ENCODE measurements around the gene RPL29. TPM values are rescaled to one million over a fixed set of nuclear protein-coding genes. Genes with fewer than 3 reads are reported as not detected.
A peak's percentile ranks its signal among the peaks of the same experiment; 100 is the strongest.

Gene RPL29
- total RNA-seq, 1 experiment from 2014 or later: 2,228 TPM

DNA sequence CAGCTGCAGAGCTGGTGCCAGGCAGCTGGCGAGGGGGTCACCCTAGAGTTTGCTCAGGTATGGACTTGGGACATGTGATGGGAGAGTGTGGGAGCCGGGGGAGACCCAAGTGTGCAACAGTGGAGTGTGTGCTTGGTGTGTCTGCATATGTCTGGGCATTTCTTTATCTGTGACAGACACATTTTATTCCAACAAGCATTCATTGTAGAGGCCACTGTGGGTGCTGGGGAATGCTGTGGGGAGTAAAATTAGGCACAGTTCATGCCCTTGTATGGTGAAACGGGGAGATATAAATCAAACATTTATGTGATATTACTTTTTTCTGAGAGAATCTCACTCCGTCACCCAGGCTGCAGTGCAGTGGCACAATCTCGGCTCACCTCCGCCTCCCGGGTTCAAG, 8.1 kb downstream of the RPL29 start:
- in situ Hi-C loops (cut with HindIII; ENCODE audit: low sequenced_read_pairs): no loop called here

DNA sequence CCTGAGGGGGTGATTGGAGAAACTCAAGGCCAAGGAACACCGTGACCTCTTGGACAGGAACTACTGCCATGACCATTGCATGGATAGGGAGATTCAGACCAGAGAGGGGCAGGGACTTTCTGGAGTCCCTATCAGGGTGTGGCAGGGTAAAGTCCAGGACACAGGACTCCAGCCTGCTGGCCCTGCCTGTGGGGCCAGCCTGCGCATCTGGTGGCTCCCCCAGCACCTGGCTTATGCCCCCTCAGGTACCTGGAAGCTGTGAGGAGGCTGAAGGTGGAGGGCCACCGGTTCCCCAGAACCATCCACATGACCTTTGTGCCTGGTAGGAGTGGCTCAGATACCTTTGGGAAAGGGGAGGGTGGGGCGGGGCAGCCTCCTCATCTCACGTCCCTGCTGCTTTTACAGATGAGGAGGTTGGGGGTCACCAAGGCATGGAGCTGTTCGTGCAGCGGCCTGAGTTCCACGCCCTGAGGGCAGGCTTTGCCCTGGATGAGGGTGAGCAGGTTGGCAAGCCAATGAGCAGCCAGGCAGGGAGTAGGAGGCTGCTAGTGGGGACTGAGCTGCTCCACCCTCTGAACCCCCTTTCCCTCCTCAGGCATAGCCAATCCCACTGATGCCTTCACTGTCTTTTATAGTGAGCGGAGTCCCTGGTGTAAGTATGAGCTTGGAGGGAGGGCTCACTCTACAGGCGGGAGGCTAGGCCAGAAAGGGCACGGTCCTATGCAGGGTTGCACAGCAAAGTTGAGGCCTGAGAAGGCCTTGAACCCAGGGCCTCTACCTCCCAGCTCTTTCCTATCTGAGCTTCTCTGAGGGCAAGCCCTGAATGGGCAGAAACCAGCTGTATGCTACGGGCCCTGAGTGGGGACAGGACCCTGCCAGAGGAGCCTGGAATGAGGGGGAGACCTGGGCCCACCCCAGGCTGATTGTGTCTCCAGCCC, 9.4 kb downstream of the RPL29 start:
- in situ Hi-C loops (cut with HindIII; ENCODE audit: low sequenced_read_pairs): no loop called here
- no peak for DNase-seq (ENCODE audit: low spot score)

More for the DNA sequence above, 8.1 kb downstream of the RPL29 start:
- no peak for DNase-seq (ENCODE audit: low spot score)

DNA sequence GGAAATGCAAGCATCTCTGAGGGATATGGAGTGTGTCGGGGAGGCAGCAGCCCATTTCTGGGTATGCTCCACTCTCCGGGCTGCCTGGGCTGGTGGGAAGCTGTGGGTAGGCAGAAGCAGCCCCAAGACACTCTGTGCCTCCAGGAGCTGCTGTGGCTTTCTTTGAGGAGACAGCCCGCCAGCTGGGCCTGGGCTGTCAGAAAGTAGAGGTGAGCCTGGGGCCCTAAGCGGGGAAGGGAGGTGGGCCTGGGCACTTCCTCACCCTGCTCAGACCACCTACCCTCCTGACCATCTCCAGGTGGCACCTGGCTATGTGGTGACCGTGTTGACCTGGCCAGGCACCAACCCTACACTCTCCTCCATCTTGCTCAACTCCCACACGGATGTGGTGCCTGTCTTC, 10.6 kb downstream of the RPL29 start:
- in situ Hi-C loops (cut with HindIII; ENCODE audit: low sequenced_read_pairs): no loop called here
- no peak for DNase-seq (ENCODE audit: low spot score)

DNA sequence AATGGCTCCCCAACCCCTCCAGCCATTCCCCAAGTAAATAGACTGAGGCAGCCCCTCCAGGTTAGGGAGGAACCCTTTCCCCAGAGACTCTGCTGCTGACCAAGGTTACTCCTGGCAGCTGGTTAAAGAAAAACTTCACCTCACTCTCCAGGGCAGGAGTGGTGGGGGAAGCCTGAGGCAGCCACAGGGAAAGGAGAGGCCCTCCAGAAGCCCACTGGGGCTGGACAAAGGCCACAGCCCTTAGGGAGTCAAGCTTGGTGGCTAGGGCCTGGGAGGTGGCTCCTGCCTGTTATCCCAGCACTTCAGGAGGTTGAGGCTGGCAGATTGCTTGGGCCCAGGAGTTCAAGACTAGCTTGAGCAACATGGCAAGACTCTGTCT, 11.4 kb downstream of the RPL29 start:
- in situ Hi-C loops (cut with HindIII; ENCODE audit: low sequenced_read_pairs): no loop called here
- no peak for DNase-seq (ENCODE audit: low spot score)

DNA sequence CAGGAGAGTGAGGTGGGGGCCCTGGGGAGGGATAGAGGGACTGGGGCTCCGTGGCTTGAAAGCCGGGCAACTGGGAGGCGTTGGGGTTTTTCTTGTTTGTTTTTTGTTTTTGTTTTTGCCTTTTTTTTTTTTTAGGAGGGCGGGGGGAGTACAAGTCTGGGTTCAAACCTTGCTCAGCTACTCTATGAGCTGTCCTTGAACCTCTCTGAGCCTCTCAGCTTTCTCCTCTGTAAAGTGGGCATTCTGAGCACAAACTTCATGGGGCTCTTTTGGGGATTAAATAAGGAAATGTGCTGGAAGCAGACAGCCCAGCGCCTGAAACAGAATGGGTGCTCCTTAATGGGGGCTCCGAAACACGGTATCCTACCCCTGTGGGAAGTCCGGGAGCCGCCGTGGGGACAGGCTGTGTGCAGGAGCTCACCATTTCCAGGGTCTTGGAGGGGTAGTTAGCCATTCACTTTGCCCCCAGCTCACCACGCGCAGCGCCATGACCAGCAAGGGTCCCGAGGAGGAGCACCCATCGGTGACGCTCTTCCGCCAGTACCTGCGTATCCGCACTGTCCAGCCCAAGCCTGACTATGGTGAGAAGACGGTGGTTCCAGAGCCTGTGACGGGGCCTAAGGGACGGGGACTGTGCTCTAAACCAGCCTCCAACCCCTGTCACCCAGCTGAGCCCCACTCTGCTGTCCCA, 12.0 kb downstream of the RPL29 start:
- in situ Hi-C loops (cut with HindIII; ENCODE audit: low sequenced_read_pairs): no loop called here
- no peak for DNase-seq (ENCODE audit: low spot score)

DNA sequence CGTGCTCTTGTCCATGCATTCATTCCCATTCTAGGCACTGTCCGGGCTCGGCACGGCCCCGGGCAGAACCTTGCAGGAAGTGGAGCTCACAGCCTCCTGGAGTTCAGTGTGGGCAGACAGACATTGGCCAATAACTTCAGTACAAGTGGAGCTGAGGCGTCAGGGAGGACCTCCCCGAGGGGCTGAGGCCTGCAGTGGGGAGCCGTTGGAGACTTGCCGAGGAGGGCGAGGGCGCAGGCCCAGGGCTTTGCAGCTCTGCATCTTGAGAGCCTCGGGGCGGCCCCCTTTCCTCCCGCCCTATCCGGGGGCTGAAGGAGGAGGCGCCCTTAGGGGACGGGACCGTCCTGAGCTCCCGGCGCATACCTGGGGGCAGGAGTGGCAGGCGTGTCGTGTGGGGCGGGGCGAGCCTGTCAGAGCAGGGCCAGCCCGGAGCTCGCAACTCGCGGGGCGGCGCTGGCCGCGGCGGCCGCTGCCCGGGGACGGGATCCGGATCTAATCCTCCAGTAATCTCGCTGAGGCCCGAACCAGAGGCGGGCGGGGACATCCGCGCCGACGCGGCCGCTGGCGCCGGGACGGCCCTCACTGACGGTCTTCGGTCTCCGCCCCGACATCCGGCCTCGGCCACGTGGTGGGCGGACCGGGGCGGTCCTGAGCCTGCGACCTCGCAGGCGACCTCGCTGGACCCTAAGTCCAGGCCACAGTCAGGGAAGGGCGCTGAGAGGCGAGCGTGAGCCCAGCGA, 12.7 kb downstream of the RPL29 start, which contains the start of gene ACY1:
ACY1 (plus strand) TSS at position 698 of the 740 bp plus-strand sequence. CDS start 530 bp downstream, outside the sequence.
- in situ Hi-C loops (cut with HindIII; ENCODE audit: low sequenced_read_pairs): no loop called here

DNA sequence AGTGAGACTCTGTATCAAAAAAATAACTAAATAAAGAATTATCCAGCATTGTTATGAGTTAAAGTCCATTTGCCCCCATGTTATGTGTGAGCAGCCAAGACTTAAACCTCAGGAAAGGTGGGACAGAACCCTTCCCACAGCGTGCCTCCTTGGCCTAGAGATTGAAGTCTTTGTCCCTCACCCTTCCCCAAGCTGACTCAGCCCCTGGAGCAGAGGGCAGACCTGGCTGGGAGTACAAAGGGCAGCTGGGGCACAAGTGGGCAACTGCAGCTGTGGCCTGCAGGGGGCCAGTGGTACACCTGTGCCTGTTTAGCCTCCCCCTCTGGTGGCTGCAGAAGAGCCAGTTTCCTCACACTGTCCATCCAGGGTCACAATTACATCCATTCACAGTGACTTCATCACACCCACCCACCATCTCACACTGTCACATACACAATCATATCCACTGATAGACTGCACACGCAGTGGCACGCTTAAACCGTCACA, 13.3 kb downstream of the RPL29 start:
- no peak for DNase-seq (ENCODE audit: low spot score)
- in situ Hi-C loops (cut with HindIII; ENCODE audit: low sequenced_read_pairs): no loop called here

More for the DNA sequence above, 12.7 kb downstream of the RPL29 start, which contains the start of gene ACY1:
- DNase-seq (ENCODE audit: low spot score): peak; percentile 53

DNA sequence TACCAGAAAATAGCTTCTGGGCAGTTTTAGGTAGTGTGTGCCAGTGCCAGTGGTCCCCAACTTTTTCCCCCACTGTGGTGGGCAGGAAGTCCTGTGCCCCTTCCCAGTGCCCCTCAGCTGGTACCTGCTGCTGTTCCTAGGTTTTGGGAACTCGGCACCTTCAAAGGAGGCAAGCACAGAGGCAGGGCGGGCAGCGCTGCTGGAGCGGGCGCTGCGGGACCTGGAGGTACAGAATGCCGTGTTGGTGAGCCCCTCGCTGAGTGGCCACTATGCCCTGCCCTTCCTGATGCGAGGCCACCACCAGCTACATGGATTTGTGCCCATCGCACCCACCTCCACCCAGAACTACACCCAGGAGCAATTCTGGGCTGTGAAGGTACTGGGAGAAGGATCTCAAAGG, 15.4 kb downstream of the RPL29 start:
- DNase-seq (ENCODE audit: low spot score): no peak
- in situ Hi-C loops (cut with HindIII; ENCODE audit: low sequenced_read_pairs): no loop called here

DNA sequence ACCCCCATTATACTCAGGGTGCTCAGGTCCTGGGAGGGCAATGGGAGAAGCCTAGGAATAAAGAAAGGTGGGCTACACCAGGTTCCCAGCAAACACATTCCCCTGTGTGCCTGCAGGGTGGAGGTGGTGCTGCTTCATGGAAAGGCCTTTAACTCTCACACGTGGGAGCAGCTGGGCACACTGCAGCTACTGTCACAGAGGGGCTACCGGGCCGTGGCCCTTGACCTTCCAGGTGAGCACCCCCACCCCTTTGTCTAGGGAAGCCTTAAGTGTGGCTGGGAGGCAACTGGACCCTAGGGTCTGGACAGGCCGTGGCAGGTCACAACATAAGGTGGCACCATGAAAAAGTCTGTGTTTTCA, 17.6 kb downstream of the RPL29 start:
- no peak for DNase-seq (ENCODE audit: low spot score)
- in situ Hi-C loops (cut with HindIII; ENCODE audit: low sequenced_read_pairs): no loop called here

DNA sequence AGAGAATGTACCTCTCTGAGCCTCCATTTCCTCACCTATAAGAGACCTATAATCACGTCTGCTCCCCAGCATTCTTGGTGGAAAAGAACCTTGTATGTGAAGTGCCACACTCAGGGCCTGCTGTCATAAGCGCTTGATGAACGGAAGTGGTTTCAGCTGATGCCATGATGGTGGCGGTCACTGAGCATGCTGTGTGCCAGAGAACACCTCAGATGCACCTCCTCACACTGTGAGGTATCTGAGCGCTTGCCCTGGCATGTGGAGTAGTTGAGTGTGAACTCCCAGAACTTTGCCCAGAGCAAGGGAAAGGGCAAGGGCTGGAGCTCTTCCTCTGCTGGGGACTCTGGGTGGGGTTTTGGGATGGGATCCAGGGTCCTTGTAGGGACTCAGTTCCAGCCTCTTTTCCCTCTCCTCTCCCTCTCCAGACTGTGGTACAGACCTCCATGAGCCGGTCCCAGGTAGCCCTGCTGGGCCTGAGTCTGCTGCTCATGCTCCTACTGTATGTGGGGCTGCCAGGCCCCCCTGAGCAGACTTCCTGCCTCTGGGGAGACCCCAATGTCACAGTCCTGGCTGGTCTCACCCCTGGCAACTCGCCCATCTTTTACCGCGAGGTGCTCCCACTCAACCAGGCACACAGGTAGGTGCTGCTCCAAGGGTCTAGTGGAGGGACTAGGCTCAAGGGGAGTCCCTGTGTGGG, 18.1 kb downstream of the RPL29 start:
- in situ Hi-C loops (cut with HindIII; ENCODE audit: low sequenced_read_pairs): no loop called here
- peak; percentile 16 for DNase-seq (ENCODE audit: low spot score)

DNA sequence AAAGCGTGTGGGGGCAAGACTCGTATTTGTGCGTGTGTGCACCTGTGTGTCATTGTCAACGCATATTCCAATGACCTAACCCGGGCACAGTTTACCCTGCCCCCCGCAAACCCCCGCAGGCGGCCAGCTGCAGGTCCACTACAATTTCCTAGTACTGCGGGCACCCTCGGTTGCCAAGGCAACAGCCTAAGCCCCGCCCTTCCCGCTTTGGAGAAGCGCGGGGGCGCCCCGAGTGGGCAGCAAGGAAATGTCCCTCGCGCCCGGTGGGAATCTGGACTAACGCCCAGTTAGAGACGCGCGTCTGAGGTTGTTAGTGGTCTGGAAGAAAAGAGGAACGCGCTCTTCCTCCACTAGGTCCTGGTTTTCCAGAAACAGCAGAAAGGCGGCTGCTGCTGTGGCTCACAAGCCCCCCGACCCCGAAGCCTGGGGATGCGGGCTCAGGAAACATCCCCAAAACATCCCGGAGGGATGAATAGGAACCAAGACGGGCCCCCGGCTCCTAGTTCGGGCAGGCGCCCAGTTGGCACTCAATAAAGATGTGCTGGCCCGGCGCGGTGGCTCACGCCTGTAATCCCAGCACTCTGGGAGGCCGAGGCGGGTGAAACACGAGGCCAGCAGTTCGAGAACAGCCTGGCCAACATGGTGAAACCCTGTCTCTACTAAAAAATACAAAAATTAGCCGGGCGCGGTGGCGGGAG, 19.7 kb downstream of the RPL29 start:
- DNase-seq (ENCODE audit: low spot score): peak; percentile 95
- in situ Hi-C loops (cut with HindIII; ENCODE audit: low sequenced_read_pairs): no loop called here

DNA sequence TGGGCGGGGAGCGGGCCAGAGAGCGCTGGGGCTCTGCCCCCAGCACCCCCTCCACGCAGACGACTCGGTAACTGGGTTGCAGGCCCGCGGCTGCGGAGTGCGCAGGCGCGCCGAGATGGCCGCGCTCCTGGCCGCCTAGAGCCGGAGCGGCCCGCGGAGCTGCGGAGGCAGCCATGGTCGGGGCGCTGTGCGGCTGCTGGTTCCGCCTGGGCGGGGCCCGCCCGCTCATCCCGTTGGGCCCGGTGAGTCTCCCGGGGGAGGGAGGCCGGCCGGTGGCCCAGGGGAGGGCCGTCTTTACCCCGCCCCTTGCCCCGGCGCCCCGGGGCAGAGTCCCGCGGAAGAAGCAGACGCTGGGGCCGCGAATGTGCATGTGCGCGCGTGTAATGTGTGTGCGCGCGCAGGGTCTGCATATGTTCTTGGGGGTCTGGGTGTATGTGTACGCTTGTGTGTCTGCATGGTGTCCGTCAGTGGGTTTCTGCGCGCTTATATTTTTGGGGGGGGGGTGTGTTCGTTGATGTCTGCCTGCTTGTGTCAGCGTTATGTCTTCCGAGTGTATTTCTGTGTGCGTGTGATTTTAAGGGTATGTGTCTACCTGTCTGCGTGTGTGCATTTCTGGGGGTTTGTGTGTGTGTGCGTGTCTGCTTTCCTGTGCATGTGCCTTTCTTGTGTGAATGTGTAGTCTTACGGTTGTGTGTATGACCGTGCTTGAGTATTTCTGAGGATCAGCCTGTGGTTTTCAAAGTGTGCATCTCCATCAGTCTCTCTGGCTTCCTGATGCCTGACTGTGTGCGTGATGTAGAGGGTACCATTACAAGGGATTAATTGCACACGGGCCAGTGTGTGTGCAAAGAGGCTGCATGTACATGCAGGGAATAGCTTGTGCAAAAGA, 20.5 kb downstream of the RPL29 start, which contains the start of gene ABHD14A:
ABHD14A (plus strand) TSS at position 102 of the 889 bp plus-strand sequence; CDS start at position 174, 72 bp downstream.
- in situ Hi-C loops (cut with HindIII; ENCODE audit: low sequenced_read_pairs): no loop called here
- DNase-seq (ENCODE audit: low spot score): peak; percentile 83

DNA sequence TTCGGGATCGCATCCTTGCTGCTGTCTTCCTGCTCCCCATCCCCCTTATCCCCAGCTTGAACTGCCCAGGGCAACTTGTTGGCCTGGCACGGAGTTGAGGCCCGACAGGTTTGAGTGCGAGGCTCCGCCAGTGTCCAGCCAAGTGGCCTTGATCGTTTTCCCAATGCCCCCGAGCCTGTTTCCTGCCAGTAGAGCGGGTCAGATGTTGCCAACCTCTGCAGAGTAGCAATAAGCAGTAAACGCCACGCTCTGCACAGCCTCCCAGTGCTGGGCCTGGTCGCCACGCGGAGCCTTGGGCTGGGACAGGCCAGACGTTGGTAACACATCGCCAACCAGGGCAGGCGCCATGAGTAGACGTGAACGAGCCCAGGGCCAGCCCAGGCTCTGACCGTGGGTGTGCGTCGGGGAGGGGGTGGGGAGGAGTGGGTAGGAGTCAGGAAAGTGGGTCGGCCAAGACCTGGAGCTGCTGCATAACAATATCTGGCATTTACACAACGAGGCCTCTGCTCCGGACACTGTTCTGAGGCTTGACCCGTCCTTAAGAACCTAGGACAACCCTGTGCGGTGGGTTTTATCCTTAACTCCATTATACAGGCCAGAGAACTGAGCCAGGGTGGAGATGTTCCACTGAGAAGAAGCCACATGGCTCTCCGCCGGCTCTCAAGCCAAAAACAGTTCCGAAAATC, 21.3 kb downstream of the RPL29 start:
- no peak for DNase-seq (ENCODE audit: low spot score)

DNA sequence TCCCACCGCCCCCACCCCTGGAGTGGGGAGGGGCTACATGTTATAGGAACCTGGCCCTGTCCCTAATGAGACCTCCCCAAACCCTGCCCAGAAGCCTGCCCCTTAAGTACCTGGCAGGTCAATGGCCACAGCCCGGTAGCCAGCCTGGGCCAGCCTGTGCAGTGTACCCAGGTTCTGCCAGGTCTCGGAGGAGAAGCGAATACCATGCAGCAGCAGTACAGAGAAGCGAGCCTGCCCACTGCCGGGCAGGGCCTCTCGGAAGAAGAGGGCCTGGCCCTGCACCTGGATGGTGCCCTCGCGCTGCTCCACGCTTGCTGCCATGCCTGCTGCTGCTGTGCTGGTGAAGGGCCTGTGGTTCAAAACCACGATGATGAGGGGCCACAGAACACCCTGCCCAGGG, 24.3 kb downstream of the RPL29 start:
- in situ Hi-C loops (cut with HindIII; ENCODE audit: low sequenced_read_pairs): no loop called here
- peak; percentile 18 for DNase-seq (ENCODE audit: low spot score)

More for the DNA sequence above, 21.3 kb downstream of the RPL29 start:
- in situ Hi-C loops (cut with HindIII; ENCODE audit: low sequenced_read_pairs): no loop called here

DNA sequence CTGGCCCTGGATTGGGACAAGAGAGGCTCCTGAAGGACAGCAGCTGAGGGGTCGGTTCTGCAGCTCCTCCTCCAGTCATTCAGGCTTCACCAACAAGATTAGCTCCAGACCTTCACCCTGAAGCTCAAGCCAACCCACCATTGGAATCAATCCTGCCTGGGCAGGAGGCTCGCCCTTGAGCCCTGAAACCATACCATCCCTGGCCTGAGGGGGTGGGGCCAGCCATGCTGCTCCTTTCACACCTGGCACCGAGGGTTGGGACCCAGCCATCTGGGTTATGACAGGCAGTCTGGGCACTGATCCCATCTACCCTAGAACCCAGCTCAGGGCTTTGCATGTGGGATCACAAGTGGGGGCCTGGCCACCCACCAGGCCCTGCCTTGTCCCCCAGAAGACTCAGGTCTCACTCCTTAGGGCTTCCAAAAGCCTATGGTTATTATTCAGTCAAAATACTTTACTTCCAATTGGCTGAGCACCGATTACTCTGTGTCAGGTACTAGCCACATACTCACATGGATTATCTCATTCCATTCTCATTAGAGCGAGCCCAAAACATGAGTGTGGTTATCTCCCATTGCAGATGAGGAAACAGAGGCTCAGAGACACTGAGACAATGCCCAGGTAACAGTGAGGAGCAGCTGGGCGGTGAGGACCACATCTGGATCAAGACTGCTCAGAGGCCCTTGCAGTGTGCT, 24.9 kb downstream of the RPL29 start:
- in situ Hi-C loops (cut with HindIII; ENCODE audit: low sequenced_read_pairs): no loop called here
- DNase-seq (ENCODE audit: low spot score): peak; percentile 83

DNA sequence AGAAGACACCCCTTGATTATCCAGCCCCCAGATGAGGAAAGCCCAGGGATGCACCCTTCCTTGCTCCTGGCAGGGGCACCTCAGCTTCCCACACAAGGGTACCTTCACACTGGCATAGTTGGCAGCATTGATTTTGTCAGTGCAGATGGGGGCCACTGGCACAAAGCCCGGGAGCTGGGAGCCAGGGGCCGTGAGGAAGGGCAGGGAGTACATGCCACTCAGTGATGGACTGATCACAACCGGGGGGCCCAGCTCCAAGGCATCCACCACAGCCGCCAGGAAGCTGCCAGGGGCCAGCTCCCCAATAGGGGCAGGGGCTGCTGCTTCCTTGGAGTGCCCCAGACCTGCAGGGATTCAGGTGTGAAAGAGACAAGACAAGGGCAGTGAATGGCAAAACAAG, 25.9 kb downstream of the RPL29 start:
- DNase-seq (ENCODE audit: low spot score): peak; percentile 20
- in situ Hi-C loops (cut with HindIII; ENCODE audit: low sequenced_read_pairs): no loop called here
